A673 (cell line): Measurements from ENCODE around the gene XDH.

Experiments used
- EZH2 ChIP-seq: fragments of 200-600 bp; sonication (generic); IDR thresholded peaks from 2 replicates; pipeline ENCODE4 v1.6.1; 2017; ENCODE audit warnings: borderline replicate concordance, low read depth, mild to moderate bottlenecking, mixed read lengths, antibody characterized with exemption, low read length; ENCODE audit not compliant: poor library complexity, severe bottlenecking
- TF ChIP-seq, protein P1 (sequence below): fragments of 300-800, 200-600 bp; sonication (generic); conservative IDR thresholded peaks from 2 replicates; pipeline ENCODE4 v1.5.1; 2017; ENCODE audit warnings: low read depth, mild to moderate bottlenecking, antibody characterized with exemption, low read length, moderate library complexity, mixed read lengths

DNA sequence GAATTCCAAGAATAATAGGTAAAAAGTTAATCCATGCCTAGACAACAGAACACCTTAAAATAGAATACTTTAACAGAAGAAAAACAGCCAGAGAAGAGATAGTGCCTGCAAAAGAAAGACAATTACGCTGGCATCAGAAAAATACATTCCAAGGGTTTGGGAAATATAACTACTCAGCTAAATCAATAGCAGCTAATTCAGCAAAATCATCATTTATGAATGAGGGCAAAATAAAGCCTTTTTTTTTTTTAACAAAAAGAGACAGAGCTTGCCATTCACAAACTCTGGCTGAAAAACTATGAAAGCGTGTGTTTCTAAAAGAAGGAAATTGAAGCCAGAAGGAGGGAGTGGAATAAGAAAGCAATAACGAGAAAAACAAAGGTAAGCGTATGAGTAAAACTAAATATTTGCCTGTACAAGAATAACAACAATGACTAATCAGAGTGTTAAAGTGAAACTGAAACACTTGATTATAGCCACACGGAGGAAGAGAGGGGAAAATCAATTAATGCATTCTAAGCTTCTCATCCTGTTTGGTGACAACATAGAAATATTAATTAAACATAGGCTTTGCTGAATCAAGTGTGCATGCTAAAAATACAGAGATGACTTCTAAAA lies 90.4 kb downstream of the XDH start:
- TF ChIP-seq, protein P1, sequence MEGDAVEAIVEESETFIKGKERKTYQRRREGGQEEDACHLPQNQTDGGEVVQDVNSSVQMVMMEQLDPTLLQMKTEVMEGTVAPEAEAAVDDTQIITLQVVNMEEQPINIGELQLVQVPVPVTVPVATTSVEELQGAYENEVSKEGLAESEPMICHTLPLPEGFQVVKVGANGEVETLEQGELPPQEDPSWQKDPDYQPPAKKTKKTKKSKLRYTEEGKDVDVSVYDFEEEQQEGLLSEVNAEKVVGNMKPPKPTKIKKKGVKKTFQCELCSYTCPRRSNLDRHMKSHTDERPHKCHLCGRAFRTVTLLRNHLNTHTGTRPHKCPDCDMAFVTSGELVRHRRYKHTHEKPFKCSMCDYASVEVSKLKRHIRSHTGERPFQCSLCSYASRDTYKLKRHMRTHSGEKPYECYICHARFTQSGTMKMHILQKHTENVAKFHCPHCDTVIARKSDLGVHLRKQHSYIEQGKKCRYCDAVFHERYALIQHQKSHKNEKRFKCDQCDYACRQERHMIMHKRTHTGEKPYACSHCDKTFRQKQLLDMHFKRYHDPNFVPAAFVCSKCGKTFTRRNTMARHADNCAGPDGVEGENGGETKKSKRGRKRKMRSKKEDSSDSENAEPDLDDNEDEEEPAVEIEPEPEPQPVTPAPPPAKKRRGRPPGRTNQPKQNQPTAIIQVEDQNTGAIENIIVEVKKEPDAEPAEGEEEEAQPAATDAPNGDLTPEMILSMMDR = no peak
- no peak for TF ChIP-seq EZH2
